NT2/D1 (cell line): Measurements from ENCODE around the gene TMEM14A.

Experiments used
- SUZ12 ChIP-seq: IDR thresholded peaks from 2 replicates; pipeline ENCODE4 v1.6.1; 2011; ENCODE audit not compliant: insufficient read length, insufficient read depth; ENCODE audit errors: extremely low read depth
- YY1 ChIP-seq: IDR thresholded peaks from 2 replicates; pipeline ENCODE4 v1.6.1; 2011; ENCODE audit not compliant: insufficient read length, insufficient read depth
- ZNF274 ChIP-seq: IDR thresholded peaks from 2 replicates; pipeline ENCODE4 v1.6.1; 2011; ENCODE audit warnings: mild to moderate bottlenecking, low read depth, low read length

- TF ChIP-seq ZNF274 (no peak), YY1 (no peak), SUZ12 (no peak)
Observed at GRCh38 chr6:52666523-52666922, 4.4 kb upstream of the TMEM14A start.
